K562 (cell line): ENCODE results near the gene TREH. TPM values are rescaled to one million over a fixed set of nuclear protein-coding genes. Genes with fewer than 3 reads are reported as not detected.

Experiments used
- BRD4 ChIP-seq: fragments of 200-600 bp; sonication (generic); IDR thresholded peaks from 2 replicates; pipeline ENCODE4 v1.6.1; 2017; ENCODE audit warnings: inconsistent platforms
- CC2D1A ChIP-seq: fragments of 450-650 bp; IDR thresholded peaks from 2 replicates; pipeline ENCODE4 v1.6.1; 2017; ENCODE audit warnings: mild to moderate bottlenecking
- CCAR2 ChIP-seq: fragments of 200-400 bp; formaldehyde crosslinking; IDR thresholded peaks from 2 replicates; pipeline ENCODE4 v1.6.1; 2017; ENCODE audit warnings: mild to moderate bottlenecking, low read depth, low read length
- GTF2A2 ChIP-seq: IDR thresholded peaks from 2 replicates; pipeline ENCODE4 v1.6.1; 2016; ENCODE audit warnings: mild to moderate bottlenecking, missing genetic modification characterization, missing compliant biosample characterization
- KDM2B ChIP-seq: fragments of 250-450 bp; sonication (Bioruptor Pico); IDR thresholded peaks from 2 replicates; pipeline ENCODE4 v1.8.0; 2021; ENCODE audit warnings: mild to moderate bottlenecking, moderate library complexity
- LARP7 ChIP-seq: fragments of 450-650 bp; IDR thresholded peaks from 2 replicates; pipeline ENCODE4 v1.6.1; 2016
- POLR2B ChIP-seq: fragments of 450-650 bp; IDR thresholded peaks from 2 replicates; pipeline ENCODE4 v1.6.1; 2018; ENCODE audit warnings: low read depth; ENCODE audit not compliant: partially characterized antibody
- PTRF ChIP-seq: fragments of 450-650 bp; IDR thresholded peaks from 2 replicates; pipeline ENCODE4 v1.6.1; 2016; ENCODE audit warnings: mild to moderate bottlenecking, missing genetic modification characterization, missing compliant biosample characterization
- RBFOX2 ChIP-seq: fragments of 200-400 bp; formaldehyde crosslinking; IDR thresholded peaks from 2 replicates; pipeline ENCODE4 v1.6.1; 2017; ENCODE audit warnings: low read depth, mild to moderate bottlenecking, low read length, moderate library complexity
- SMARCB1 ChIP-seq: IDR thresholded peaks from 2 replicates; pipeline ENCODE4 v1.6.1; 2011; ENCODE audit warnings: improper control_type of control experiment, low read depth; ENCODE audit not compliant: insufficient read length
- SNRNP70 ChIP-seq: fragments of 200-400 bp; formaldehyde crosslinking; optimal IDR thresholded peaks from 2 replicates; pipeline ENCODE3; 2017; ENCODE audit warnings: low read depth, low read length
- SP1 ChIP-seq: sonication (generic); formaldehyde crosslinking; IDR thresholded peaks from 2 replicates; pipeline ENCODE4 v1.8.1; 2022; ENCODE audit warnings: mild to moderate bottlenecking, missing genetic modification reagents
- SRSF3 ChIP-seq: fragments of 200-400 bp; formaldehyde crosslinking; IDR thresholded peaks from 2 replicates; pipeline ENCODE4 v1.6.1; 2016; ENCODE audit warnings: mild to moderate bottlenecking, low read length, moderate library complexity; ENCODE audit not compliant: insufficient read depth
- TAF9B ChIP-seq: fragments of 450-650 bp; IDR thresholded peaks from 2 replicates; pipeline ENCODE4 v1.6.1; 2018; ENCODE audit warnings: mild to moderate bottlenecking; ENCODE audit not compliant: partially characterized antibody
- TARDBP ChIP-seq: fragments of 450-650 bp; IDR thresholded peaks from 2 replicates; pipeline ENCODE4 v1.6.1; 2016
- TCFL5 ChIP-seq: fragments of 250-450 bp; sonication (Bioruptor Pico); conservative IDR thresholded peaks from 2 replicates; pipeline ENCODE4 v1.6.1; 2021; ENCODE audit warnings: mild to moderate bottlenecking, moderate library complexity, matching md5 sums
- ZNF146 ChIP-seq: IDR thresholded peaks from one replicate; pipeline ENCODE4 v1.6.1; 2018; ENCODE audit warnings: missing compliant biosample characterization; ENCODE audit not compliant: unreplicated experiment
- ZNF347 ChIP-seq: fragments of 450-650 bp; formaldehyde crosslinking; IDR thresholded peaks from 2 replicates; pipeline ENCODE4 v1.4.0; 2020; ENCODE audit warnings: low read depth, mild to moderate bottlenecking, moderate library complexity
- ZNF57 ChIP-seq: fragments of 450-650 bp; formaldehyde crosslinking; IDR thresholded peaks from 2 replicates; pipeline ENCODE4 v1.4.0; 2020; ENCODE audit warnings: mild to moderate bottlenecking, moderate library complexity
- ZNF584 ChIP-seq: fragments of 200-800 bp; sonication (Bioruptor generic); IDR thresholded peaks from 2 replicates; pipeline ENCODE4 v1.6.1; 2016; ENCODE audit warnings: low read depth, mild to moderate bottlenecking, missing genetic modification characterization, missing compliant biosample characterization
- ZNF707 ChIP-seq: fragments of 250-450 bp; sonication (Bioruptor Pico); conservative IDR thresholded peaks from 2 replicates; pipeline ENCODE4 v1.8.0; 2022; ENCODE audit warnings: inconsistent platforms, mild to moderate bottlenecking, moderate library complexity
- polyA plus RNA-seq, 8 experiments: library from polyadenylated mRNA; depleted of rRNA in 4 of 8; stranded (reverse) in 5 of 8; unstranded in 3 of 8; fragments of >200 nt; fragmentation: Nextera tagmentation in 2 of 8; fragmentation: Illumina TruSeq in 1 of 8; extraction: Ambion mirVana in 2 of 8; extraction: Trizol in 1 of 8; gene quantifications; 2 replicates each; pipeline versions ENCODE4 v1.2.1 to v1.2.3, GENCODE V29; 2011 to 2014; ENCODE audit warnings: inconsistent platforms in 1 of 8, missing spikeins in 1 of 8
- total RNA-seq, 7 experiments: library from RNA; depleted of rRNA in 6 of 7; stranded (reverse); fragments of >200 nt in 6 of 7; fragmentation: Illumina TruSeq in 2 of 7; extraction: Trizol in 2 of 7; gene quantifications; 2 replicates each; pipeline versions ENCODE4 v1.2.1 to v1.2.3, GENCODE V29; 2011 to 2021; ENCODE audit warnings: low replicate concordance in 1 of 7
- TF ChIP-seq, protein P1 (sequence below), 2 experiments: IDR thresholded peaks; 2 replicates each; pipeline ENCODE4 v1.6.1; 2012; ENCODE audit warnings: improper control_type of control experiment in 2 of 2, low read depth in 2 of 2, low read length in 2 of 2, borderline replicate concordance in 1 of 2
- TF ChIP-seq, protein P2 (sequence below): fragments of 450-650 bp; IDR thresholded peaks from 2 replicates; pipeline ENCODE4 v1.6.1; 2016; ENCODE audit warnings: low read depth, mild to moderate bottlenecking, moderate library complexity
- TF ChIP-seq, protein P3 (sequence below): fragments of 250-450 bp; sonication (Bioruptor Pico); IDR thresholded peaks from 2 replicates; pipeline ENCODE4 v1.8.0; 2021; ENCODE audit warnings: moderate library complexity, mild to moderate bottlenecking, inconsistent platforms
- TF ChIP-seq, protein P4 (sequence below): fragments of 250-450 bp; sonication (Bioruptor Pico); IDR thresholded peaks from 2 replicates; pipeline ENCODE4 v1.8.0; 2022; ENCODE audit warnings: moderate library complexity, mild to moderate bottlenecking, inconsistent platforms

The TREH gene
- total and polyA plus RNA-seq, 9 of the 15 experiments (the other 6 are each of a cell fraction or from before 2014, with no cell fraction given), result 0.09 to 0.20 (median 0.11) TPM; not detected in 6

DNA sequence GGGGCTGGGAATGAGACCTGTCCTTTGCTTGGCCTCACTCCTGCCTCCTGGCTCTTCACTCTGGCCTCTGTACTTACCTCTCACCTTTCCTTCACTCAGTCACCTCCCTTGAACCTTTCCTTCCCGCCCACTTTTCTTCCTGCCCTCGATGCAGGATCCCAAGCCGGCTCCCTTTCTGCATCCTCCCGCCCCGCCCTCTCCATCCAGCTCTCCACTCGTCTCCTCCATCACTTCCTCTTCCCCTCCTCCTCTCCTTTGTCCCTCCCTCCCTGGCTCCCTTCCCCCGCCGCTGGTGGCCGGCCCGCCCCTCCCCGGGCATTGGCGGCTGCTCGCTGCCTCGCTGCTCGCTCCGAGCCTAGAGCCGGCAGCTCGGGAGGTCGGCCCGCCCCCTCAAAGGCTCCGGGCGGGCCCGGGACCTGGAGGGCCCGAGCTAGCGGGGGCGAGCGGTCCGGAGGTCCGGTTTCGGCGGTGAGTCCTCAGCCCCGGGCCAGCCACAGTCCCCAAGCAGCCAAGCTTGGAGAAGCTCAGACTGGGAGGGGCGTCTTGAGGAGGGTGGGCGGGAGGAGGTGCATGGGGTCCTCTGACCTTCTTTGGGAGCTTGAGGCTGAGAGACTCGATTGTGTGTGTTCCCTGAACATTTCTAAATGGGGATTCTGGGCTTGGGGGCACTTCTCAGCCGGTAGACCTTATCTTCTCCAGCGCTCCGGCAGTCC, 58.2 kb downstream of the TREH start (continued):
- TF ChIP-seq ZNF57 (CRISPR knock-in tag) (no peak), RBFOX2 (peak; percentile 62), SRSF3 (no peak), ZNF707 (CRISPR knock-in tag) (no peak), GTF2A2 (tag) (no peak), BRD4 (no peak), SMARCB1 (no peak), ZNF146 (CRISPR knock-in tag) (no peak), LARP7 (peak; percentile 88; the same call in 1 of the 2 replicates), ZNF347 (CRISPR knock-in tag) (no peak), SP1 (peak; percentile 75), KDM2B (CRISPR knock-in tag) (no peak), TARDBP (no peak), TAF9B (no peak), ZNF584 (CRISPR knock-in tag) (no peak), TCFL5 (CRISPR knock-in tag) (no peak), CC2D1A (peak; percentile 33; the same call in 1 of the 2 replicates), PTRF (tag) (no peak), POLR2B (peak; percentile 44), SNRNP70 (no peak), CCAR2 (no peak)
- TF ChIP-seq, protein P1, sequence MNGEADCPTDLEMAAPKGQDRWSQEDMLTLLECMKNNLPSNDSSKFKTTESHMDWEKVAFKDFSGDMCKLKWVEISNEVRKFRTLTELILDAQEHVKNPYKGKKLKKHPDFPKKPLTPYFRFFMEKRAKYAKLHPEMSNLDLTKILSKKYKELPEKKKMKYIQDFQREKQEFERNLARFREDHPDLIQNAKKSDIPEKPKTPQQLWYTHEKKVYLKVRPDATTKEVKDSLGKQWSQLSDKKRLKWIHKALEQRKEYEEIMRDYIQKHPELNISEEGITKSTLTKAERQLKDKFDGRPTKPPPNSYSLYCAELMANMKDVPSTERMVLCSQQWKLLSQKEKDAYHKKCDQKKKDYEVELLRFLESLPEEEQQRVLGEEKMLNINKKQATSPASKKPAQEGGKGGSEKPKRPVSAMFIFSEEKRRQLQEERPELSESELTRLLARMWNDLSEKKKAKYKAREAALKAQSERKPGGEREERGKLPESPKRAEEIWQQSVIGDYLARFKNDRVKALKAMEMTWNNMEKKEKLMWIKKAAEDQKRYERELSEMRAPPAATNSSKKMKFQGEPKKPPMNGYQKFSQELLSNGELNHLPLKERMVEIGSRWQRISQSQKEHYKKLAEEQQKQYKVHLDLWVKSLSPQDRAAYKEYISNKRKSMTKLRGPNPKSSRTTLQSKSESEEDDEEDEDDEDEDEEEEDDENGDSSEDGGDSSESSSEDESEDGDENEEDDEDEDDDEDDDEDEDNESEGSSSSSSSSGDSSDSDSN (IDR thresholded peaks at IDR 0.05; ENCODE audit: borderline replicate concordance in 1 of 2, low read depth in 2 of 2, low read length in 2 of 2), result no peak
- TF ChIP-seq, protein P2, sequence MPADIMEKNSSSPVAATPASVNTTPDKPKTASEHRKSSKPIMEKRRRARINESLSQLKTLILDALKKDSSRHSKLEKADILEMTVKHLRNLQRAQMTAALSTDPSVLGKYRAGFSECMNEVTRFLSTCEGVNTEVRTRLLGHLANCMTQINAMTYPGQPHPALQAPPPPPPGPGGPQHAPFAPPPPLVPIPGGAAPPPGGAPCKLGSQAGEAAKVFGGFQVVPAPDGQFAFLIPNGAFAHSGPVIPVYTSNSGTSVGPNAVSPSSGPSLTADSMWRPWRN, result no peak
- TF ChIP-seq, protein P3, sequence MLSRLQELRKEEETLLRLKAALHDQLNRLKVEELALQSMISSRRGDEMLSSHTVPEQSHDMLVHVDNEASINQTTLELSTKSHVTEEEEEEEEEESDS (CRISPR knock-in tag), result no peak
- TF ChIP-seq, protein P4, sequence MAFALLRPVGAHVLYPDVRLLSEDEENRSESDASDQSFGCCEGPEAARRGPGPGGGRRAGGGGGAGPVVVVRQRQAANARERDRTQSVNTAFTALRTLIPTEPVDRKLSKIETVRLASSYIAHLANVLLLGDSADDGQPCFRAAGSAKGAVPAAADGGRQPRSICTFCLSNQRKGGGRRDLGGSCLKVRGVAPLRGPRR (CRISPR knock-in tag), result no peak
